ENCODE data around the gene FAM13A. TPM values are rescaled to one million over a fixed set of nuclear protein-coding genes. Genes with fewer than 3 reads are reported as not detected.

The FAM13A gene
- total and polyA plus RNA-seq, 11 donors = 3.7 to 30.4 (median 11.5) TPM

DNA sequence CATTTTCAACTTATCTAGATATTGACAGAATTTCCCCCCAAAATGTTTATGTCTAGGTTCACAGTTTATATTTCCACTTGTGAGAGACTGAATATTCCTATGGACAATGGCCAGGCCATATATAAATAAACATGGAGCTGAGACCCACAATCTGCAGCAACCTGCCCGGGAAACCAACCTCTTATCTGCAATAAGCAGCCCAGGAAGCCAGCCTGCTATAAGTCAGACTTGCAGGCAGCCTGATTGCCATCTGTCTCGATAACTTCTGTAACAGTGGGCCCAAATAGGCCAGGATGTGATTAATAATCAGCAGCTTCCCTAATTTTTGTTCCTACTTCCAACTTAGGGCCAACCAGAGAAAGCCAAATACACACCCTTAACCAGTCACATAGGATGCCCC lies 354.2 kb downstream of the FAM13A start:
- Histone ChIP-seq H3K27me3 (no peaks in the 10 kb centered on the region), H3K27ac (no peak overlapping the region), H3K9me3 (no peaks in the 10 kb centered on the region), H3K4me3 (no peak overlapping the region), H3K36me3 (peaks cover 0 to 67% (median 49%) of the 10 kb centered on the region in 9 donors), H3K4me1 (peaks cover 0 to 16% (median 2%) of the 10 kb centered on the region in 12 donors)
- TF ChIP-seq, protein P1, sequence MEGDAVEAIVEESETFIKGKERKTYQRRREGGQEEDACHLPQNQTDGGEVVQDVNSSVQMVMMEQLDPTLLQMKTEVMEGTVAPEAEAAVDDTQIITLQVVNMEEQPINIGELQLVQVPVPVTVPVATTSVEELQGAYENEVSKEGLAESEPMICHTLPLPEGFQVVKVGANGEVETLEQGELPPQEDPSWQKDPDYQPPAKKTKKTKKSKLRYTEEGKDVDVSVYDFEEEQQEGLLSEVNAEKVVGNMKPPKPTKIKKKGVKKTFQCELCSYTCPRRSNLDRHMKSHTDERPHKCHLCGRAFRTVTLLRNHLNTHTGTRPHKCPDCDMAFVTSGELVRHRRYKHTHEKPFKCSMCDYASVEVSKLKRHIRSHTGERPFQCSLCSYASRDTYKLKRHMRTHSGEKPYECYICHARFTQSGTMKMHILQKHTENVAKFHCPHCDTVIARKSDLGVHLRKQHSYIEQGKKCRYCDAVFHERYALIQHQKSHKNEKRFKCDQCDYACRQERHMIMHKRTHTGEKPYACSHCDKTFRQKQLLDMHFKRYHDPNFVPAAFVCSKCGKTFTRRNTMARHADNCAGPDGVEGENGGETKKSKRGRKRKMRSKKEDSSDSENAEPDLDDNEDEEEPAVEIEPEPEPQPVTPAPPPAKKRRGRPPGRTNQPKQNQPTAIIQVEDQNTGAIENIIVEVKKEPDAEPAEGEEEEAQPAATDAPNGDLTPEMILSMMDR (IDR thresholded peaks at IDR 0.05) = no peak
- TF ChIP-seq POLR2A (IDR thresholded peaks at IDR 0.05) = no peak
- ATAC-seq (no peak), DNase-seq (no peak)
- intact Hi-C loops (cut with DNase I) = loop anchor here in 3 of 10 donors (5.0 to 10.0 kb wide), 3 partner anchors 62 to 102 kb away; no protein-coding TSS in a partner anchor
- WGBS, 4 donors = 55 to 72% (median 65%) methylated on average over 2 of the region's 2 CpGs

DNA sequence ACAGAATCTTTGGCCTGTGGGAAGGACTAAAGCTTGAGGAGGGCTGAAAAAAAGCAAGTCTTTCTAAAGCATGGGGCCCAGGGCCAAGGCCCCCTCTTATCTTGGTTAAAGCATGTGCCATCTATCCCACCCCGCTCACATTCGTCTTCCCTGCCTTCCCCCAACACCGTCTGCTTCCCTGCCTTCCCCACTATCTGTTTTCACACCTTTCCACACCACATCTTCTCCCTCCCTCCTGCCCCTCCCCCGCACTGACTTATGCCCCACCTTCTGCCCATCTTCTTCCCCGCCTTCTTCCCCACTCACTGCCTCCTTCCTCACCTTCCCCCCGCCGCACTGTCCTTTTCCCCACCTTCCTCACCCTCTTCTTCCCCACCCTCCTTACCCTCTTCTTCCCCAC lies 358.5 kb downstream of the FAM13A start:
- Histone ChIP-seq H3K4me3 (no peak overlapping the region), H3K27ac (peak overlapping the region in 1 of 12 donors; percentile 83), H3K9me3 (no peaks in the 10 kb centered on the region), H3K36me3 (peaks cover 0 to 47% (median 23%) of the 10 kb centered on the region in 9 donors), H3K4me1 (peaks cover 0 to 14% (median 5%) of the 10 kb centered on the region in 12 donors), H3K27me3 (no peaks in the 10 kb centered on the region)
- DNase-seq (no peak), ATAC-seq (no peak)
- intact Hi-C loops (cut with DNase I) = no loop called here
- TF ChIP-seq, protein P1 (IDR thresholded peaks at IDR 0.05) = no peak
- no peak for TF ChIP-seq POLR2A (IDR thresholded peaks at IDR 0.05)
- WGBS, 4 donors = 93 to 96% (median 94%) methylated on average over 7 of the region's 7 CpGs

DNA sequence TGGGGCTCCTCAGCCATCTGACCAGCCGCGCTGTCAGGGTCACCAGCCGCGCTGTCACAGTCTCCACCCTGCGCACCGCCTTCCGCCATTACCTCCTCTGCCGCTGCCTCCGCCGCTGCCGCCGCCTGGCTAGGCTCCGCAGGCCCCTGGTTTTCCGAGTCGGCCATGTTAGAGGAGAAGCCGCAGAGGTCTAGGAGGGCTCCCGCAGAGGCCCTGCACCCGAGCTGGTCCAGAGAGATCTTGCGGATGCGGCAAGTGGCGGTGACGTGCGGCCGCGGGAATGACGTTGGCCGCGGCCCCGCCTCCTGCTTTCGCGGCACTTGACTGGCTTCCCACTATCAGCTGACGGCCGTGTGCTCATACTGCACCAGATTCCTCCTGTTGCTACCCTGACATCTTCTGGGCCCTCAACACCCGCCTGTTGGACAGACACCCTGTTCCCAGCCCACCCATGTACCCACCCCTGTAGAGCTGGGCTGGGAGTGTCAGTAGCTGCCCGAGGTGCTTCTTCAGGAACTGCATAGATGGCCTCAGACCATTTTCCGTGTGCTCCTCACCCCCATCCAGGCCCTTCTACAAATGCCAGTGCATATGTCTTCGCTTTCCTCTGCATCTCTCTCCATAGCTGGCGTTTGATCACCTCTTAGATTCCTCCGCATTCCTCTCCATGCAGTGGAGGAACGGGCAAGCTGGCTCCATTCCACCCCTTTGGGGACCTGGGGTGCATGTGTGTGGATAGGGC lies 359.2 kb downstream of the FAM13A start, which contains the start of gene NAP1L5:
TSS of gene NAP1L5 (minus strand) at position 242 of the 742 bp plus-strand sequence. CDS start at position 167, 75 bp downstream.
- TF ChIP-seq, protein P1 (IDR thresholded peaks at IDR 0.05) = no peak
- TF ChIP-seq POLR2A (IDR thresholded peaks at IDR 0.05) = peak in 1 of 2 donors; percentile 62
- Histone ChIP-seq H3K4me1 (peaks cover 0 to 15% (median 6%) of the 10 kb centered on the region in 12 donors), H3K4me3 (peak within 1 kb of the TSS; percentile 42 to 86 (median 70)), H3K27ac (peak within 1 kb of the TSS in 11 of 12 donors; percentile 52 to 83 (median 75)), H3K36me3 (peaks cover 0 to 48% (median 23%) of the 10 kb centered on the region in 9 donors), H3K27me3 (no peaks in the 10 kb centered on the region), H3K9me3 (no peaks in the 10 kb centered on the region)
- ATAC-seq (peak; percentile 77 to 91 (median 90)), DNase-seq (peak; percentile 67 to 83 (median 74))
- 55 to 70% (median 62%) methylated on average over 26 to 40 of the region's 40 CpGs for WGBS, 4 donors
- intact Hi-C loops (cut with DNase I) = no loop called here

DNA sequence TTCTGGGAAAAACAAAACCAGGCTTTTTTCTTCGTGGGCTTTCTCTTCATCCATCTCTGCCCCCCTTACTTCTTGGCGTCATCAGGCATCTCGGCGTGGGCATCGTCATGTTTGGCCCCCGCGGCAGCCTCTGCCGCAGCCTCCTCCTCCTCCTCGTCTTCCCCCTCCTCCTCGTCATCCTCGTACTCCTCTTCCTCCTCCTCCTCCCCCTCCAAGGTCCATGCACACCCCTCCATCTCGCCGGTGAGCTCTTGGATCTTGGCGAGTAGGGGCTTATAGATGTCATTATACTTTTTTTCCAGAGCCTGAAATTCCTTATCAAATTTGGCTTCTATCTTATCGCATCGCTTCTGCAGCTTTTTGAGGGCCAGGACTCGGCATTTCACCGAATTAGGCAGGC lies 359.8 kb downstream of the FAM13A start:
- Histone ChIP-seq H3K27ac (peak overlapping the region in 11 of 12 donors; percentile 52 to 83 (median 75)), H3K27me3 (no peaks in the 10 kb centered on the region), H3K9me3 (no peaks in the 10 kb centered on the region), H3K4me1 (peaks cover 0 to 15% (median 6%) of the 10 kb centered on the region in 12 donors), H3K36me3 (peaks cover 0 to 45% (median 17%) of the 10 kb centered on the region in 9 donors), H3K4me3 (peak overlapping the region; percentile 42 to 86 (median 70))
- peak in 3 of 4 donors; percentile 41 to 57 (median 52) for ATAC-seq
- peak in 3 of 5 donors; percentile 17 to 29 (median 28) for DNase-seq
- TF ChIP-seq POLR2A (IDR thresholded peaks at IDR 0.05) = no peak
- TF ChIP-seq, protein P1 (IDR thresholded peaks at IDR 0.05) = no peak
- intact Hi-C loops (cut with DNase I) = no loop called here
- WGBS, 4 donors = 46 to 53% (median 50%) methylated on average over 18 of the region's 18 CpGs

All from heart left ventricle (tissue), 16 donors.